Prostate gland (tissue), 2 donors: ENCODE results near the gene MARCHF5. TPM values are rescaled to one million over a fixed set of nuclear protein-coding genes. Genes with fewer than 3 reads are reported as not detected.

ENCODE experiments used
- small RNA-seq, 2 donors: library from RNA; depleted of rRNA; stranded (forward); fragments of <200 nt; gene quantifications; one replicate each; pipeline ENCODE3, GENCODE V24; 2016
- total RNA-seq, 2 donors: library from RNA; depleted of rRNA; stranded (reverse); fragments of >200 nt; gene quantifications; one replicate each; pipeline ENCODE4 v1.1.0, GENCODE V29; 2016

MARCHF5 gene
- total RNA-seq, 2 donors from 2014 or later, result 20.8 TPM

Small RNAs within 50 kb of the gene (small RNA-seq; reads per million reads assigned to genes)
- gene RF00019, result 0 reads per million in 2 donors
- 0 to 0.09 reads per million in 2 donors for gene RNY3P12

Other genes starting within 250 kb of the MARCHF5 start
- 10 to 100 TPM; 10.6 to 16.9 TPM for gene CPEB3, start 89 bp upstream of the MARCHF5 start, total RNA-seq